ENCODE results near the gene ALG11. TPM values are rescaled to one million over a fixed set of nuclear protein-coding genes. Genes with fewer than 3 reads are reported as not detected.

ALG11 gene
- total RNA-seq, 1 experiment from 2014 or later: 30.9 TPM

- BruUV-seq (replicated peaks): no TSS peak
- ChIA-PET CTCF (no interaction called here), POLR2A (ENCODE audit: low non-redundant PET) (no interaction called here)
- peaks cover 18% of the 10 kb centered on the region for H3K36me3 ChIP-seq (ENCODE audit: insufficient read depth, low read length, poor library complexity, severe bottlenecking)
- no peaks in the 10 kb centered on the region for H3K9me3 ChIP-seq (ENCODE audit: low read depth, low read length, poor library complexity, severe bottlenecking)
- H3K27ac ChIP-seq (ENCODE audit: low read depth, low read length, poor library complexity, severe bottlenecking): no peak overlapping the region
- no peak for TF ChIP-seq EZH2 (IDR thresholded peaks at IDR 0.05; ENCODE audit: borderline replicate concordance, low read depth, low read length, poor library complexity, severe bottlenecking)
- no peak for TF ChIP-seq CTCF (conservative IDR thresholded peaks at IDR 0.05; ENCODE audit: low read depth, low read length)
- H3K4me3 ChIP-seq (ENCODE audit: low read depth, low read length, poor library complexity, severe bottlenecking): no peak overlapping the region
- intact Hi-C loops (cut with micrococcal nuclease; ENCODE audit: unreplicated experiment): no loop called here
- H3K4me1 ChIP-seq (ENCODE audit: insufficient read depth, low read length, poor library complexity, severe bottlenecking): no peaks in the 10 kb centered on the region
- no peaks in the 10 kb centered on the region for H3K27me3 ChIP-seq (replicated peaks; ENCODE audit: insufficient read depth, low read depth, low read length, poor library complexity)
- DNase-seq (ENCODE audit: low spot score): no peak
Measured at GRCh38 chr13:52025475-52026245, 13.5 kb downstream of the ALG11 start.

GRCh38 chr13:52026246-52026626 lies 14.0 kb downstream of the ALG11 start:
- CTCF ChIA-PET: interaction anchor here (0.6 kb wide), 1 partner anchor 8 kb away, joined by 3 read pairs; no protein-coding TSS in a partner anchor
- no peaks in the 10 kb centered on the region for H3K27me3 ChIP-seq (replicated peaks; ENCODE audit: insufficient read depth, low read depth, low read length, poor library complexity)
- H3K4me1 ChIP-seq (ENCODE audit: insufficient read depth, low read length, poor library complexity, severe bottlenecking): no peaks in the 10 kb centered on the region
- H3K27ac ChIP-seq (ENCODE audit: low read depth, low read length, poor library complexity, severe bottlenecking): no peak overlapping the region
- no peaks in the 10 kb centered on the region for H3K9me3 ChIP-seq (ENCODE audit: low read depth, low read length, poor library complexity, severe bottlenecking)
- H3K36me3 ChIP-seq (ENCODE audit: insufficient read depth, low read length, poor library complexity, severe bottlenecking): peaks cover 14% of the 10 kb centered on the region
- intact Hi-C loops (cut with micrococcal nuclease; ENCODE audit: unreplicated experiment): no loop called here
- no peak overlapping the region for H3K4me3 ChIP-seq (ENCODE audit: low read depth, low read length, poor library complexity, severe bottlenecking)
- DNase-seq (ENCODE audit: low spot score): no peak
- peak; percentile 33; the same call in 1 of the 2 replicates for TF ChIP-seq CTCF (conservative IDR thresholded peaks at IDR 0.05; ENCODE audit: low read depth, low read length)
- no peak for TF ChIP-seq EZH2 (IDR thresholded peaks at IDR 0.05; ENCODE audit: borderline replicate concordance, low read depth, low read length, poor library complexity, severe bottlenecking)
- no TSS peak for BruUV-seq (replicated peaks)
- POLR2A ChIA-PET (ENCODE audit: low non-redundant PET): no interaction called here

GRCh38 chr13:52027832-52028231 lies 15.6 kb downstream of the ALG11 start:
- no peaks in the 10 kb centered on the region for H3K9me3 ChIP-seq (ENCODE audit: low read depth, low read length, poor library complexity, severe bottlenecking)
- H3K27ac ChIP-seq (ENCODE audit: low read depth, low read length, poor library complexity, severe bottlenecking): no peak overlapping the region
- no peaks in the 10 kb centered on the region for H3K27me3 ChIP-seq (replicated peaks; ENCODE audit: insufficient read depth, low read depth, low read length, poor library complexity)
- BruUV-seq (replicated peaks): no TSS peak
- POLR2A ChIA-PET (ENCODE audit: low non-redundant PET): no interaction called here
- DNase-seq (ENCODE audit: low spot score): no peak
- intact Hi-C loops (cut with micrococcal nuclease; ENCODE audit: unreplicated experiment): no loop called here
- H3K4me1 ChIP-seq (ENCODE audit: insufficient read depth, low read length, poor library complexity, severe bottlenecking): no peaks in the 10 kb centered on the region
- TF ChIP-seq CTCF (conservative IDR thresholded peaks at IDR 0.05; ENCODE audit: low read depth, low read length) (no peak), EZH2 (IDR thresholded peaks at IDR 0.05; ENCODE audit: borderline replicate concordance, low read depth, low read length, poor library complexity, severe bottlenecking) (no peak)
- CTCF ChIA-PET: no interaction called here
- peaks cover 14% of the 10 kb centered on the region for H3K36me3 ChIP-seq (ENCODE audit: insufficient read depth, low read length, poor library complexity, severe bottlenecking)
- no peak overlapping the region for H3K4me3 ChIP-seq (ENCODE audit: low read depth, low read length, poor library complexity, severe bottlenecking)

Data from A673 (cell line).